Stomach (tissue), 19 donors: ENCODE data around the gene NFS1. TPM values are rescaled to one million over a fixed set of nuclear protein-coding genes. Genes with fewer than 3 reads are reported as not detected.
"Not testable (repeated sequence)": the region's sequence is repeated elsewhere in the genome, so short reads cannot be mapped to it uniquely, and the experiment has no call there.

ENCODE experiments used
- DNase-seq, 2 donors: peaks; one replicate each; pipeline versions ENCODE4 v3.0.0 to v3.0.0-alpha.2; 2013 to 2019
- H3K27ac ChIP-seq, 5 donors: fragments of 200-600 bp in 4 of 5; sonication (generic) in 4 of 5; one replicate each; pipeline ENCODE4 v1.5.1; 2013 to 2019; ENCODE audit warnings: mild to moderate bottlenecking in 1 of 5, moderate library complexity in 1 of 5
- H3K27me3 ChIP-seq, 3 donors: fragments of 200-600 bp; sonication (generic); one replicate each; pipeline ENCODE4 v1.5.1; 2017 to 2019; ENCODE audit warnings: mixed run types in 1 of 3
- H3K36me3 ChIP-seq, 4 donors: fragments of 200-600 bp; sonication (generic); 1 replicate in 3 of 4; 2 replicates in 1 of 4; pipeline ENCODE4 v1.5.1; 2016 to 2019
- H3K4me1 ChIP-seq, 4 donors: fragments of 200-600 bp; sonication (generic); one replicate each; pipeline ENCODE4 v1.5.1; 2016 to 2019
- H3K4me3 ChIP-seq, 4 donors: fragments of 200-600 bp; sonication (generic) in 3 of 4; one replicate each; pipeline ENCODE4 v1.5.1; 2016 to 2019; ENCODE audit warnings: mild to moderate bottlenecking in 1 of 4
- H3K9me3 ChIP-seq, 4 donors: fragments of 200-600 bp; sonication (generic); one replicate each; pipeline ENCODE4 v1.5.1; 2016 to 2019
- CTCF ChIP-seq, 7 experiments: fragments of 450-650 bp in 4 of 7; fragments of 200-600 bp in 3 of 7; sonication (generic) in 3 of 7; IDR thresholded peaks; one replicate each; pipeline ENCODE4 v1.5.1; 2016 to 2019; ENCODE audit warnings: antibody characterized with exemption in 7 of 7, control low read depth in 2 of 7, mild to moderate bottlenecking in 1 of 7
- EP300 ChIP-seq: sonication (generic); formaldehyde crosslinking; IDR thresholded peaks from one replicate; pipeline ENCODE4 v1.6.1; 2017; ENCODE audit warnings: antibody characterized with exemption
- POLR2A ChIP-seq, 4 donors: fragments of 450-650 bp; IDR thresholded peaks; one replicate each; pipeline ENCODE4 v1.6.1; 2016; ENCODE audit warnings: antibody characterized with exemption in 4 of 4, control low read depth in 2 of 4, mild to moderate bottlenecking in 1 of 4, moderate library complexity in 1 of 4
- POLR2AphosphoS5 ChIP-seq, 3 donors: sonication (generic); formaldehyde crosslinking; IDR thresholded peaks; one replicate each; pipeline ENCODE4 v1.6.1; 2016; ENCODE audit warnings: antibody characterized with exemption in 3 of 3
- WGBS, 5 donors: extraction: QIAGEN DNeasy Blood & Tissue Kit in 3 of 5; methylation state at CpG; one replicate each; pipeline versions ENCODE4 v1.1.5 to v1.1.7; 2013 to 2018; 5-methylcytosine and 5-hydroxymethylcytosine counted together
- intact Hi-C: fragments of 100-400 bp; cut with DNase I; formaldehyde crosslinking; loops from one replicate; pipeline ENCODE4 v1.15.1; 2023; ENCODE audit warnings: low total_unique reads
- long read RNA-seq, 10 donors: transcript quantifications; one replicate each; lab custom pipeline, GENCODE V29; 2026
- polyA plus RNA-seq, 3 donors: library from polyadenylated mRNA; stranded (reverse); fragments of 200-250 nt; gene quantifications; one replicate each; pipeline ENCODE4 v1.2.3, GENCODE V29; 2013
- total RNA-seq, 5 donors: library from RNA; depleted of rRNA; stranded (reverse); fragments of >200 nt; gene quantifications; one replicate each; pipeline versions ENCODE4 v1.1.0 to v1.2.3, GENCODE V29; 2014 to 2016
- donor health status: healthy with polysubstance abuse.
- donor health status: Bipolar disorder and iron deficiency.
- donor health status: healthy.

The NFS1 gene
- total RNA-seq, result 10 to 100 TPM in 4 of 5 donors, under 1 TPM in 1; 0.58 to 54.2 (median 25.4) TPM
- 10 to 100 TPM; 22.0 to 27.6 (median 22.8) TPM for polyA plus RNA-seq
- long read RNA-seq, donor 1, partial matches to known transcripts, result 0 of 2 reads
- long read RNA-seq, donor 1, other reads (novel, unspliced or antisense), result 0 of 2 reads
- long read RNA-seq, donor 2, partial matches to known transcripts, result 0 of 1 reads
- long read RNA-seq, donor 2, other reads (novel, unspliced or antisense), result 0 of 1 reads
- long read RNA-seq, donor 3, partial matches to known transcripts, result 0 of 2 reads
- long read RNA-seq, donor 3, other reads (novel, unspliced or antisense), result 0 of 2 reads
- long read RNA-seq, donor 4, result 0 reads
- long read RNA-seq, donor 5, partial matches to known transcripts, result 0 of 3 reads
- long read RNA-seq, donor 5, other reads (novel, unspliced or antisense), result 0 of 3 reads
- long read RNA-seq, donor 6, transcript NFS1-203 (13 exons, 3,012 nt), result major isoform, 5 of 17 reads
- long read RNA-seq, donor 6, partial matches to known transcripts, result 9 of 17 reads
- long read RNA-seq, donor 6, other reads (novel, unspliced or antisense), result 0 of 17 reads
- long read RNA-seq, donor 7, partial matches to known transcripts, result 0 of 4 reads
- long read RNA-seq, donor 7, other reads (novel, unspliced or antisense), result 0 of 4 reads
- long read RNA-seq, donor 8, partial matches to known transcripts, result 0 of 7 reads
- long read RNA-seq, donor 8, other reads (novel, unspliced or antisense), result 0 of 7 reads
- long read RNA-seq, donor 9, partial matches to known transcripts, result 0 of 3 reads
- long read RNA-seq, donor 9, other reads (novel, unspliced or antisense), result 0 of 3 reads
- long read RNA-seq, donor 10, partial matches to known transcripts, result 0 of 1 reads
- long read RNA-seq, donor 10, other reads (novel, unspliced or antisense), result 0 of 1 reads

- Histone ChIP-seq H3K27ac (peak within 1 kb of the TSS; percentile 80 to 95 (median 92)), H3K9me3 (no peaks in the 10 kb centered on the region), H3K36me3 (peaks cover 23 to 59% (median 55%) of the 10 kb centered on the region in 4 donors), H3K4me1 (peaks cover 22 to 58% (median 38%) of the 10 kb centered on the region in 4 donors), H3K27me3 (no peaks in the 10 kb centered on the region), H3K4me3 (peak within 1 kb of the TSS; percentile 85 to 93 (median 88))
- TF ChIP-seq EP300 (no peak), POLR2AphosphoS5 (IDR thresholded peaks at IDR 0.05) (peak; percentile 74 to 92 (median 83)), POLR2A (IDR thresholded peaks at IDR 0.05) (peak in 1 of 4 donors; percentile 29), CTCF (IDR thresholded peaks at IDR 0.05) (peak in 1 of 7 experiments; percentile 40)
- 0 to 1% (median 0%) methylated on average over 33 to 81 of the region's 81 CpGs for WGBS, 5 donors
- intact Hi-C loops, result no loop called here
- peak; percentile 86 to 96 for DNase-seq
These were observed at the start of gene NFS1, which contains the start of gene ROMO1 for GRCh38 chr20:35699127-35699956. Gene NFS1 (minus strand): TSS chr20:35699352. CDS start chr20:35699288, 64 bp downstream. Gene ROMO1 (plus strand): TSS chr20:35699405. CDS start chr20:35699633, 228 bp downstream.

- intact Hi-C loops, result not testable (repeated sequence)
These were observed 45.3 kb upstream of the NFS1 start for GRCh38 chr20:35744492-35744841.

GRCh38 chr20:35743693-35744491 lies 44.7 kb upstream of the NFS1 start:
- Histone ChIP-seq H3K4me1 (peaks cover 19 to 32% (median 27%) of the 10 kb centered on the region in 4 donors), H3K9me3 (no peaks in the 10 kb centered on the region), H3K36me3 (peaks cover 13 to 18% (median 18%) of the 10 kb centered on the region in 4 donors), H3K27me3 (no peaks in the 10 kb centered on the region), H3K4me3 (no peak overlapping the region), H3K27ac (peak overlapping the region; percentile 69 to 100 (median 99))
- WGBS, 5 donors, result 70 to 83% (median 72%) methylated on average over 15 of the region's 15 CpGs
- peak in 1 of 2 donors; percentile 16 for DNase-seq
- intact Hi-C loops, result no loop called here
- TF ChIP-seq POLR2AphosphoS5 (IDR thresholded peaks at IDR 0.05), result peak in 1 of 3 donors; percentile 26
- TF ChIP-seq EP300, result no peak

More at GRCh38 chr20:35744492-35744841, 45.3 kb upstream of the NFS1 start:
- not testable (repeated sequence) for H3K9me3 ChIP-seq, H3K4me3 ChIP-seq, H3K27me3 ChIP-seq, DNase-seq
- Histone ChIP-seq H3K27ac (peak overlapping the region in 4 of 5 donors; percentile 97 to 100 (median 99)), H3K4me1 (peaks cover 13 to 26% (median 21%) of the 10 kb centered on the region in 4 donors), H3K36me3 (peaks cover 7 to 13% (median 12%) of the 10 kb centered on the region in 4 donors)
- WGBS, 5 donors, result 92 to 98% (median 97%) methylated on average over 3 of the region's 3 CpGs

- intact Hi-C loops, result no loop called here
- H3K36me3 ChIP-seq, result peaks cover 22 to 28% (median 27%) of the 10 kb centered on the region in 4 donors
These were observed 43.8 kb upstream of the NFS1 start for GRCh38 chr20:35742741-35743523.

More at GRCh38 chr20:35742741-35743523, 43.8 kb upstream of the NFS1 start:
- peak in 1 of 2 donors; percentile 67 for DNase-seq
- H3K9me3 ChIP-seq, result no peaks in the 10 kb centered on the region
- 0 to 3% (median 2%) methylated on average over 8 of the region's 8 CpGs for WGBS, 5 donors
- peak overlapping the region; percentile 86 to 100 (median 99) for H3K27ac ChIP-seq
- H3K4me1 ChIP-seq, result peaks cover 27 to 42% (median 37%) of the 10 kb centered on the region in 4 donors
- H3K27me3 ChIP-seq, result no peaks in the 10 kb centered on the region
- TF ChIP-seq POLR2AphosphoS5 (IDR thresholded peaks at IDR 0.05) (peak in 2 of 3 donors; percentile 6 to 33), CTCF (IDR thresholded peaks at IDR 0.05) (peak in 1 of 7 experiments; percentile 7), EP300 (no peak)
- H3K4me3 ChIP-seq, result peak overlapping the region; percentile 62 to 80 (median 70)
